HEK293T (cell line): Measurements from ENCODE around the gene SEMA6A.

Experiments used
- CTCF ChIA-PET: fragments of 350-600 bp; formaldehyde crosslinking; extraction: SDS; loops from one replicate; lab custom pipeline; 2021; ENCODE audit warnings: antibody characterized with exemption, inconsistent platforms; lab: Yijun Ruan, JAX
- POLR2A ChIA-PET: fragments of 350-600 bp; formaldehyde crosslinking; extraction: SDS; loops from one replicate; lab custom pipeline; 2020; ENCODE audit warnings: antibody characterized with exemption, inconsistent platforms; lab: Yijun Ruan, JAX
- DNase-seq: peaks from one replicate; pipeline ENCODE4 v3.0.0; 2012; ENCODE audit warnings: mixed read lengths; ENCODE audit errors: extremely low spot score
- ARNT ChIP-seq: fragments of 450-650 bp; IDR thresholded peaks from 2 replicates; pipeline ENCODE4 v1.6.1; 2017; ENCODE audit warnings: mild to moderate bottlenecking
- BHLHE40 ChIP-seq: fragments of 450-650 bp; IDR thresholded peaks from 2 replicates; pipeline ENCODE4 v1.6.1; 2016; ENCODE audit warnings: mild to moderate bottlenecking, moderate library complexity, borderline replicate concordance
- CTBP1 ChIP-seq: fragments of 450-650 bp; IDR thresholded peaks from 2 replicates; pipeline ENCODE4 v1.6.1; 2016; ENCODE audit warnings: borderline replicate concordance
- ELF4 ChIP-seq: fragments of 450-650 bp; IDR thresholded peaks from 2 replicates; pipeline ENCODE4 v1.6.1; 2017; ENCODE audit warnings: antibody characterized with exemption
- FOXA1 ChIP-seq: fragments of 450-650 bp; IDR thresholded peaks from 2 replicates; pipeline ENCODE4 v1.6.1; 2016; ENCODE audit warnings: mild to moderate bottlenecking
- FOXK2 ChIP-seq: fragments of 450-650 bp; IDR thresholded peaks from 2 replicates; pipeline ENCODE4 v1.6.1; 2016; ENCODE audit warnings: mild to moderate bottlenecking
- FOXM1 ChIP-seq: fragments of 450-650 bp; IDR thresholded peaks from 2 replicates; pipeline ENCODE4 v1.6.1; 2017; ENCODE audit warnings: mild to moderate bottlenecking, borderline replicate concordance
- HDGF ChIP-seq: fragments of 450-650 bp; IDR thresholded peaks from 2 replicates; pipeline ENCODE4 v1.6.1; 2017; ENCODE audit warnings: antibody characterized with exemption, borderline replicate concordance
- L3MBTL2 ChIP-seq: fragments of 450-650 bp; conservative IDR thresholded peaks from 2 replicates; pipeline ENCODE4 v1.6.1; 2016; ENCODE audit warnings: mild to moderate bottlenecking
- LEF1 ChIP-seq: fragments of 450-650 bp; IDR thresholded peaks from 2 replicates; pipeline ENCODE4 v1.6.1; 2017; ENCODE audit warnings: mild to moderate bottlenecking, borderline replicate concordance
- NFRKB ChIP-seq: fragments of 450-650 bp; IDR thresholded peaks from 2 replicates; pipeline ENCODE4 v1.6.1; 2016; ENCODE audit warnings: mild to moderate bottlenecking, moderate library complexity
- PKNOX1 ChIP-seq: fragments of 450-650 bp; IDR thresholded peaks from 2 replicates; pipeline ENCODE4 v1.6.1; 2016
- SP1 ChIP-seq: fragments of 450-650 bp; IDR thresholded peaks from 2 replicates; pipeline ENCODE4 v1.6.1; 2017
- SUZ12 ChIP-seq: fragments of 450-650 bp; IDR thresholded peaks from 2 replicates; pipeline ENCODE4 v1.6.1; 2016; ENCODE audit warnings: mild to moderate bottlenecking
- TARDBP ChIP-seq: fragments of 450-650 bp; IDR thresholded peaks from 2 replicates; pipeline ENCODE4 v1.6.1; 2016
- ZNF384 ChIP-seq: fragments of 450-650 bp; IDR thresholded peaks from 2 replicates; pipeline ENCODE4 v1.6.1; 2016

The SEMA6A gene

GRCh38 chr5:116419258-116419657, 155.4 kb downstream of the SEMA6A start:
- CTCF ChIA-PET, result interaction anchor here (0.5 kb wide), 1 partner anchor 300 kb away, joined by 3 read pairs; no protein-coding TSS in a partner anchor
- no peak for DNase-seq
- TF ChIP-seq TARDBP, result no peak
- POLR2A ChIA-PET, result no interaction called here

- no peak for TF ChIP-seq ZNF384
- no peak for TF ChIP-seq FOXM1
- TF ChIP-seq ARNT, result no peak
- no peak for TF ChIP-seq L3MBTL2
- no peak for TF ChIP-seq SUZ12
- TF ChIP-seq NFRKB, result no peak
- no peak for TF ChIP-seq HDGF
- no peak for TF ChIP-seq TARDBP
- TF ChIP-seq FOXK2, result no peak
- no peak for TF ChIP-seq ELF4
- no peak for TF ChIP-seq PKNOX1
- TF ChIP-seq BHLHE40, result no peak
- no peak for TF ChIP-seq SP1
- no peak for TF ChIP-seq CTBP1
- no peak for TF ChIP-seq LEF1
- DNase-seq, result no peak
- CTCF ChIA-PET, result interaction anchor here (0.5 kb wide), 1 partner anchor 300 kb away, joined by 3 read pairs; no protein-coding TSS in a partner anchor
- POLR2A ChIA-PET, result no interaction called here
Measured at GRCh38 chr5:116418774-116419173, 155.8 kb downstream of the SEMA6A start.

- TF ChIP-seq ARNT (no peak), SUZ12 (no peak), HDGF (no peak), CTBP1 (no peak), ELF4 (no peak), SP1 (no peak), NFRKB (no peak), FOXM1 (no peak), PKNOX1 (no peak), LEF1 (no peak), L3MBTL2 (no peak), BHLHE40 (no peak), FOXK2 (no peak), TARDBP (no peak), FOXA1 (no peak)
- ChIA-PET POLR2A (no interaction called here), CTCF (no interaction called here)
- no peak for DNase-seq
Measured at GRCh38 chr5:116418016-116418415, 156.6 kb downstream of the SEMA6A start.

GRCh38 chr5:116415989-116416388, 158.6 kb downstream of the SEMA6A start:
- TF ChIP-seq TARDBP, result no peak
- no peak for TF ChIP-seq ZNF384
- no peak for TF ChIP-seq ARNT
- TF ChIP-seq ELF4, result no peak
- TF ChIP-seq NFRKB, result no peak
- no peak for TF ChIP-seq LEF1
- DNase-seq, result no peak
- ChIA-PET POLR2A (no interaction called here), CTCF (no interaction called here)

- TF ChIP-seq PKNOX1, result no peak
- TF ChIP-seq ELF4, result no peak
- ChIA-PET CTCF (no interaction called here), POLR2A (no interaction called here)
- DNase-seq, result no peak
Measured at GRCh38 chr5:116415182-116415581, 159.4 kb downstream of the SEMA6A start.

- DNase-seq, result no peak
- POLR2A ChIA-PET, result no interaction called here
- TF ChIP-seq SUZ12 (no peak), FOXK2 (no peak), PKNOX1 (no peak), FOXA1 (no peak), BHLHE40 (no peak), LEF1 (no peak), ARNT (no peak), FOXM1 (no peak), TARDBP (no peak)
- CTCF ChIA-PET, result interaction anchor here (0.6 kb wide), 1 partner anchor 115 kb away, joined by 3 read pairs; no protein-coding TSS in a partner anchor
Measured at GRCh38 chr5:116411101-116411571, 163.5 kb downstream of the SEMA6A start.
